K562 (cell line): ENCODE data around the gene HKDC1. TPM values are rescaled to one million over a fixed set of nuclear protein-coding genes. Genes with fewer than 3 reads are reported as not detected.

Experiments
- ARID4B ChIP-seq: sonication (generic); formaldehyde crosslinking; IDR thresholded peaks from 2 replicates; pipeline ENCODE4 v1.8.0; 2022; ENCODE audit warnings: mild to moderate bottlenecking, missing genetic modification reagents
- ARNT ChIP-seq, 2 experiments: fragments of 450-650 bp; IDR thresholded peaks; 2 replicates each; pipeline ENCODE4 v1.6.1; 2016; ENCODE audit warnings: mild to moderate bottlenecking in 1 of 2
- ATF3 ChIP-seq, 2 experiments: fragments of 450-650 bp in 1 of 2; sonication (generic) in 1 of 2; formaldehyde crosslinking in 1 of 2; IDR thresholded peaks in 1 of 2; conservative IDR thresholded peaks in 1 of 2; 2 replicates each; pipeline versions ENCODE4 v1.6.1 to v1.8.1; 2016 to 2023; ENCODE audit warnings: mild to moderate bottlenecking in 2 of 2, moderate library complexity in 2 of 2, inconsistent platforms in 1 of 2, missing genetic modification reagents in 1 of 2
- HOMEZ ChIP-seq: fragments of 250-450 bp; sonication (Bioruptor Pico); IDR thresholded peaks from 2 replicates; pipeline ENCODE4 v1.4.0; 2020; ENCODE audit warnings: mild to moderate bottlenecking, moderate library complexity
- SNAPC5 ChIP-seq: fragments of 250-450 bp; sonication (Bioruptor Pico); IDR thresholded peaks from 2 replicates; pipeline ENCODE4 v1.8.0; 2021; ENCODE audit warnings: moderate library complexity, mild to moderate bottlenecking, inconsistent platforms
- USF2 ChIP-seq: sonication (generic); formaldehyde crosslinking; IDR thresholded peaks from 2 replicates; pipeline ENCODE4 v1.5.0; 2020; ENCODE audit warnings: missing genetic modification reagents
- ZBTB1 ChIP-seq: sonication (generic); formaldehyde crosslinking; IDR thresholded peaks from 2 replicates; pipeline ENCODE4 v1.8.1; 2023; ENCODE audit warnings: missing genetic modification reagents, low read depth, mild to moderate bottlenecking, borderline replicate concordance
- ZNF316 ChIP-seq: fragments of 450-650 bp; IDR thresholded peaks from 2 replicates; pipeline ENCODE4 v1.6.1; 2016
- polyA plus RNA-seq, 8 experiments: library from polyadenylated mRNA; depleted of rRNA in 4 of 8; stranded (reverse) in 5 of 8; unstranded in 3 of 8; fragments of >200 nt; fragmentation: Nextera tagmentation in 2 of 8; fragmentation: Illumina TruSeq in 1 of 8; extraction: Ambion mirVana in 2 of 8; extraction: Trizol in 1 of 8; gene quantifications; 2 replicates each; pipeline versions ENCODE4 v1.2.1 to v1.2.3, GENCODE V29; 2011 to 2014; ENCODE audit warnings: inconsistent platforms in 1 of 8, missing spikeins in 1 of 8
- total RNA-seq, 7 experiments: library from RNA; depleted of rRNA in 6 of 7; stranded (reverse); fragments of >200 nt in 6 of 7; fragmentation: Illumina TruSeq in 2 of 7; extraction: Trizol in 2 of 7; gene quantifications; 2 replicates each; pipeline versions ENCODE4 v1.2.1 to v1.2.3, GENCODE V29; 2011 to 2021; ENCODE audit warnings: low replicate concordance in 1 of 7

Gene HKDC1
- total and polyA plus RNA-seq, 9 of the 15 experiments (the other 6 are each of a cell fraction or from before 2014, with no cell fraction given) = 0.04 to 0.22 (median 0.11) TPM; not detected in 5

GRCh38 chr10:69222157-69223027 is 2.3 kb downstream of the HKDC1 start (continued):
- no peak for TF ChIP-seq ZBTB1
- TF ChIP-seq ARNT (IDR thresholded peaks at IDR 0.05) = peak in 1 of 2 experiments; percentile 41; a peak in 1 of 4 replicates
- no peak for TF ChIP-seq ARID4B (CRISPR knock-in tag)
- TF ChIP-seq USF2 = peak; percentile 83
- TF ChIP-seq ZNF316 = peak; percentile 87
- peak; percentile 90 for TF ChIP-seq ATF3 (IDR thresholded peaks at IDR 0.05)
- TF ChIP-seq ATF3 (CRISPR knock-in tag; conservative IDR thresholded peaks at IDR 0.05) = peak; percentile 22; the same call in 1 of the 2 replicates
- no peak for TF ChIP-seq SNAPC5 (CRISPR knock-in tag)
- TF ChIP-seq HOMEZ (CRISPR knock-in tag) = peak; percentile 87; the same call in 1 of the 2 replicates
